GM21528 (cell line): ENCODE data around the gene CLIC3.

Experiments
- ATAC-seq: cut with Tn5 transposase; IDR thresholded peaks from one replicate; pipeline ENCODE4 v1.9.1; 2021; ENCODE audit warnings: mild to moderate bottlenecking, moderate library complexity; ENCODE audit not compliant: unreplicated experiment, low FRiP score

Gene CLIC3

DNA sequence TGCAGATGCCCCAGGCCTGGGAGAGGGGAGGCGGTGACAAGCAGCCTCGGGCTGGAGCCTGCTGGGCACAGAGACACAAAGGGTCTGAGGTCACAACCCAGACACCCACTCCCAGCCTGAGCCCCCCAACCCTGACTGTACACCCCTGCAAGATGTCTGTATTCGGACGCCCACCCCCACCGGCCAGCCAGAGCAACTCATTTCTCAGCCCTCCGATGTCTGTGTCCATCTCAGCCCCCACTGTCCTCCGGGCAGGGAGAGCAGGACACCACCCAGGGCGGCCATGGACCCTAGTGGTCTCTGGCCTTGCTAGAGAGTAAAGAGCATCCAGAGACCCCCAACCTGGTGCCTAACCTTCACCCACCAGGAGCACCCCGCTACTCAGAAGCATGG, 40.4 kb downstream of the CLIC3 start:
- no peak for ATAC-seq

DNA sequence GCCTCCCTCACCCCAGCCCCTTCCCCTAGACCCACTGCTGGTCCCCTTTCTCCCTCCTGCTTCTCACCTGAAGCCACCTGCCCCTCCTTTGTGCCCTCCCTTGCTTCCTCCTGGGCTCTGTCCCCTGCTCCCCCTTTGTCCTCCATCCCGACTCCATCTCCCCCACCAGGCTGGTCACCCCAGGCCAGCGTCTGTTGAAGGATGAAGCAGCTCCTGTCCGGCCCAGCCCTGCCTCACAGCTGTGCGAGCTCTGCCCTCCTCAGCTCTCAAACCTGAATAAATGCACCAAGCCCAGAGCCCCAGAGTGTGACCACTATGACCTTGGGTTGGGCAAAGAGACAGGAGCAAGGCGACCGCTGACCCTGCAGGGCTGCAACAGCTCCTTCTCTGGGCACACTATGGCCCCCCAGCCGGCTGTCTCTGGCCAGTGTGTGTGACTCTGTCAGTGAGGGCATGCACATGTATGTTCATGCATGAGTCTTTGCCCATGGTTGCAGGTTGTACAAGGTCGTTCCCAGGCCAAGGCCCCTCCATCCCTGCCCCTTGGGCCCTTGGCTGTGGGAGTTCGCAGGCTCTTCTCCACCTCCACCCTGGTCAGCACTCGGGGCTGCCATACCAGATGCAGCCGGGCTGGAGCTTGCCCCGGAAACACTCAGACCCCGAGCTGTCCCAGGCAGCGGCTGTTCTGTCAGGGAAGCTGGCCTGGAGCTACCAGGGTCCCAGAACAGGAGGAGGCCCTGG, 41.0 kb downstream of the CLIC3 start:
- no peak for ATAC-seq

DNA sequence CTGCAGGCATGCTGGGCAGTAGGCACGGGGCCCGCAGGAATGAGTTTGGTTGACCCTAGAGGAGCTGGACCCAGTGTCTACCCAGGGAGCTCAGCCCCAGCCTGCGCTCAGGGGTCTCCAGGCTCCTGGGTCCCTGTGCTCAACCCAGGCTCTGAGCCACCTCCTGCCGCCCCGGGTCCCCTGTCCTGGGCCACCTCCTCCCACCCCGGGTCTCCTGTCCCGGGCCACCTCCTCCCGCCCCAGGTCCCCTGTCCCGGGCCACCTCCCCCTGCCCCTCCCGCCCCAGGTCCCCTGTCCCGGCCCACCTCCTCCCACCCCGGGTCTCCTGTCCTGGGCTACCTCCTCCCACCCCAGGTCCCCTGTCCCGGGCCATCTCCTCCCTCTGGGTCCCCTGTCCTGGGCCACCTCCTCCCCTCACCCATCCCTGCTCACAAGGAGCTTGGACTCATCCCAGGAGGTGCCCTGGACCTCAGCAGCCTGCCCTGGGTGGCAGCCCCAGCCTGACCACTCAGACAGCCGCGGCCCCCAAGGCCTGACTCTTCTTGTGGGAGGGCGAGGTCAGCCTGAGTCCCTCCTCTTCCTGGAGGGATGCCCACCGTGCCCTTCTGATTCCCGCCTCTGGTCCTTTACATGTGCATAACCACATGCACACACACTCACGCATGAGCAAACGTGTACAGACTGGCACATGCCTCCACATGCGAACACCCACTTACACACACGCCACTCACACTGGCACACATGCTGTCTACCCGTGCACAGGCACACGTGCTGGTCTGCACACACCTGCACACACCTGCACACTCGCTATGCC, 41.9 kb downstream of the CLIC3 start:
- ATAC-seq = no peak

DNA sequence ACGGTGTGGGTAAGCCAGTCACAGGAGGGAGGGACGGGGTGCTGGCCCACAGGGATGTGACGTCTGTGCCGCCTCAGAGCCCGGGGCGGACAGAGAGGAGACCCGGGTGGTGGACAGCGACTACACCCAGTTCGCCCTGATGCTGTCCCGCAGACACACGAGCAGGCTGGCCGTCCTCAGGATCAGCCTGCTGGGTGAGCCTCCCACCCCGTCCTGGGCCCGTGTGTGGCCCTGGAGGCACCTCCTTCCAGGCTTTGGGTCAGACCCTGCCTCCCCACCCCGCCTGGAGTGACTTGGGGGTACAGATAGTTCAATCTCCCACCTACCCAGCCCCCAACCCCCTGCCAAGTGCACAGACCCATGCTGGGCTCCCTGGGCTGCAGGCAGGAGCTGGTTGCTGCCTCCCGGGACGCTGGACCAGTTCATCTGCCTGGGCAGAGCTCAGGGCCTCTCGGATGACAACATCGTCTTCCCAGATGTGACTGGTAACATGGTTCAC, 42.5 kb downstream of the CLIC3 start:
- no peak for ATAC-seq

DNA sequence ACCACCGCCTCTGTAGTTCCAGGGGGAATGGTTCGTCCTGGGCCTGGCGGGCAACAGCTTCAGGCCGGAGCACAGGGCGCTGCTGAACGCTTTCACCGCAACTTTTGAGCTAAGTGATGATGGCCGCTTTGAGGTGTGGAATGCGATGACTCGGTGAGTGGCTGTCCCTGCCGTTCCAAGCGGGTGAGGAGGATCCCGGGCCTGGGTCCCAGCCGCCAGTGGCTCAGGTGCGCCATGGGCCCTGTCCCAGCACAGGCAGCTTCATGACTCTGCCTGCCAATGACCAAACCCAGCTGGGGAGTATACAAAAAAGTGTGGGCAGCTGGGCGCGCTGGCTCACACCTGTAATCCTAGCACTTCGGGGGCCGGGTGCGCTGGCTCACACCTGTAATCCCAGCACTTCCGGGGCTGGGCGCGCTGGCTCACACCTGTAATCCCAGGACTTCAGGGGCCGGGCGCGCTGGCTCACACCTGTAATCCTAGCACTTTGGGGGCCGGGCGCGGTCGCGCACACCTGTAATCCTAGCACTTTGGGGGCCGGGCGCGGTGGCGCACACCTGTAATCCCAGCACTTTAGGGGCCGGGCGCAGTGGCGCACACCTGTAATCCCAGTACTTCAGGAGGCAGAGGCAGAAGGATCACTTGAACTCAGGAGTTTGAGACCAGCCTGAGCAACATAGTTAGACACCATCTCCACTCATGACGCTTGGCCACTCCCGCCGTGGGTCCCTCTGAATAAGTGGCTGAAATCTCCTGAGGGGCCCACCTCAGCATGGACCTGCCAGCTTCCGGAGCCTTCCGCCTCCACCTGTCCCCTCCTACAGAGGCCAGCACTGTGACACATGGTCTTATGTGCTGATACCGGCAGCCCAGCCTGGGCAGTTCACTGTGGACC, 43.2 kb downstream of the CLIC3 start:
- ATAC-seq = no peak

DNA sequence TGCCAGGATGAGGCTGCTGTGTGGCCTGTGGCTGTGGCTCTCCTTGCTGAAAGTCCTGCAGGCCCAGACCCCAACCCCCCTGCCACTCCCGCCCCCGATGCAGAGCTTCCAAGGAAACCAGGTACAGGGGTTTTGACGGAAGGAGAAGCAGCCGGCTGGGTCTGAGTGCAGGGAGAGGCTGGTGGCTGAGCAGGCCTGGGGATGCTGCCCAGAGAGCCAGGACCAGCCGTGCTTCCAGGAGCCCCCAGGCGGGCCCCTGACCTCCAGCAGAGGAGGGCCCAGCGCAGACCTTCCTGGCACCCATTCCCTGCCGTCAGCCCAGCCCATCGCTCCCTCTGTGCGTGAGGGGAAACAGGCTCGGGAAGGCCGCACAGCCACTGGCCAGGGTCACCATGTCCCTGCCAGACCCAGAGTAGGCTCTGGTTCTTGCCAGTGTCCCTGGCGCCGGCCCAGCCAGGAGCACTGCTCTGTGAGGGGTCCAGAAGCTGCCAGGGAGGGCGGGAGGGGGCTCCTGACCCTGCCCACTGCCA, 44.0 kb downstream of the CLIC3 start:
- ATAC-seq = no peak

DNA sequence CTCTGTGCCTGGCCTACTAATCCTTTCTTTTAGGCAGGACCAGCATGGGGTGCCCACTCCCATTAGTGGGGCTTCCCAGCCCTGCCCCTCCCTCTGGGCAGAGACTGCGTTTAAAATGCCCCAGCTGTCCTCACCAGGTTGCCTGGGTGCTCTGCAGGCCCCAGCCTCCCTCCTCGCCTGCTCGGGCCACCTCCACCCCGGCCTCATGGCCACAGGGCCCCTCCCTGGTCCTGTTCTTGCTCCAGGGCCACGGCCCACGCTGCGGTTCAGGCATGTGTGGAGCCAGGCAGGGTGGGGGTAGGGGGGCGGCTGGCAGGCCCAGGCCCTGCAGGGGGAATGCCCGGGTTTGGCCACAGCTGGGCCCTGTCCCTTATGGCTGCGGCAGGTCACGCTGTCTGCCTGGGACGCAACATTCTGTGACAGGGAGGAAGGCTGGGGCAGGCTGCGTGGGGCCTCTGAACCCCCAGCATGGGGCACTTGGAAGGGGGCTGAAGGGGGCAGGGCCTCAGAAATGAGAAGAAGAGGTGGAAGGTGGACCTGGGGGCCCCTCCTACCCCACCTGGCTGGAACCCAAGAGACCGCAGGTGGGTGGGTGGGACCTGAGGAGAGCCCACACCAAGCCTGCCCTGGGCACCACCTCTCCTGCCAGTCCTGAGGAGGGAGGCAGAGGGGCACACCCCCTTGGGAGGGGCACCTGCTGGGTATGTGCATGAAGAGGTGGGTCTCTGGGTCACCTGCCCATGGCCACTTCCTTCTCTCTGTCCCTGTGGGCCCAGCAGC, 44.6 kb downstream of the CLIC3 start, which contains the start of gene LCN12:
TSS of gene LCN12 (plus strand) at position 733 of the 780 bp plus-strand sequence. CDS start 55 bp downstream, outside the sequence.
- no peak for ATAC-seq

DNA sequence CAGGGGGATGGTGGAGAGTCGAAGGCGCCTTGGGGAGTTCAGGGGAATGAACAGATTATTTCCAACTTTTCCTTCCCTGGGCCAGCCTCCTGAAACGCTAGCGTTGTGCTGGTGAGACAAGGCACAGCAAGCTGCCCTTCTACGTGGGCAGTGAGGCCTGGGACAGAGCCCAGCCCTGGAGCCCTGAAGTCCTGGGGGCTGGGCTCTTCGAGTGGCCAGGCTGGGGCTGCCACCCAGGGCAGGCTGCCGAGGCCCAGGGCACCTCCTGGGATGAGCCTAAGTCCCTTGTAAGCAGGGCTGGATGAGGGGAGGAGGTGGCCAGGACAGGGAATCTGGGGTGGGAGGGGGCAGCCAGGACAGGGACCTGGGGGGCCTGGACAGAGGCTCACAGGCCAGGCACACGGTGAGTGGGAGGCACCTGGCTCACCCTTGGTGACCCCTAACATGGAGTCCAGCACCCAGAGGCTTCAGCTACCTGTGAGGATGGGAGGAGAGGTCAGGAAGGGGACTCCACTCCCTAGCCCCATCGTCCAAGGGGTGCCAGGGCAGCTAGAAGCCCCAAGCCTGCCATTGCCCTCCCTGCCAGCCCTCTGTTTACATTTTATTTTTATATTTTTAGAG, 45.6 kb downstream of the CLIC3 start:
- no peak for ATAC-seq

DNA sequence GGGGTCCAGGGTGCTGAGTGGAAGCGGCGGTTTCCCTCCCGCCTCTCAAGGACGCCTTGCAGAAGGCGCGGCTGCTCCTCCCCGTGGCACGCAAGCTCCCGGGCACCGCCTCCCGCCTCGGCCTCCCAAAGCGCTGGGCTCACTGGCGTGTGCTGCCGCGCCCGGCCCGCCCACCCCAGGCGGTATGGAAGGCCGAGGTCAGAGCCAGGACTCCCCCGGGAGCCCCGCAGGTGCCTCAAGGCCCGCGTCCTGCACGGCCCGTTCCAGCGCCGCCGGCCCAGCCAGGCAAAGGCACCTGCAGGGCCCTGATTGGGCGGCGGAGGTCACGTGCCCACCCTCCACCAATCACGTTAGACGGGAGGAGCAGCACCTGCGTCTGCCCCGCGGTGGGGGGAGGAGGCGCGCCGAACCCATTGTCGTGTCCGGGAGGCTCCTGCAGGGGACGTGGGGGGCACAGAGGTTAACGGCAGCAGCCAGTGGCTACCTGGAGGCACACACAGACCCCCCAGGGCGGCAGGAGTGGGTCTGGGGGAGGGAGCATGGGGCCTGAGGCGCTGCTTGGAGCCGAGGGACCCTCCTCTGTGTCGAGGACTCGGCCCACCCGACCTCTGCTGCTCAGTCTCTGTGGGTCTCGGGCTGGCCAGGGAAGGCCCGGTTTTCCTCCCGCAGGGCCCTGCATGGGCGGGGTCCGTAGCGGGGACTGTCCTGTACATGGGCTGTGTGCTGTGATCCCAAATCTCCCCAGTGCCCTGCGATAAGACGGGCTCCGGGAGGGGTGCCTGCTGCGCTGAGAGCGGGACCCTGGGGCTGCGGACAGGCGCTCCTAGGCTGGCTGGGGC, 46.3 kb downstream of the CLIC3 start:
- peak; percentile 66 for ATAC-seq

DNA sequence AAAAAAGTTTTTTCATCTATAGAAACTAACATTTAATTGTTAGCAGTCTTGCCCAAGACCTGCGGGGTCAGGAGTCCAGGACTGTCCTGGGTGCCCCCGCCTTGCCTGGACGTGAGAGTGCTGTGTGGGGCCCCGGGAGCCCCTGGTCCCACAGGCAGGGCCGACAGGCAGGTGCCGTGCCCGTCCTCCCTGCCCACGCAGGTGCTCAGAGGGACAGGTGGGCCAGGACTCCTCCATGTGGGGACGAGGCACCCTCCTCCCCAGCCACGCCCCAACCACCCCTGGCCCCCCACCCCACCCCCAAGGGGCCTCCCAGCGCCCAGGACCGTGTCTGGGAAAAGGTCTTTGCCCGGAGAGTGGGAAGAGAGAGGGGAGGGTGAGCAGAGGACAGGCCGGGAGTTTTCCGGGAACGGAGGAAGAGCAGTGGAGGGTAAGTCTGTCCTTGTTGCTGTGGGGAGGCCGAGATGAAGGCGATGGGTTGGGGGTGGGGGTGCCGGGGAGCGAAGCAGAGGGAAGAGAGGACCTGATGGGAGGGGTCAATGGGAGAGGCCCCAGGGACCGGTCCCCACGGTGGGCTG, 47.0 kb downstream of the CLIC3 start:
- ATAC-seq = no peak

DNA sequence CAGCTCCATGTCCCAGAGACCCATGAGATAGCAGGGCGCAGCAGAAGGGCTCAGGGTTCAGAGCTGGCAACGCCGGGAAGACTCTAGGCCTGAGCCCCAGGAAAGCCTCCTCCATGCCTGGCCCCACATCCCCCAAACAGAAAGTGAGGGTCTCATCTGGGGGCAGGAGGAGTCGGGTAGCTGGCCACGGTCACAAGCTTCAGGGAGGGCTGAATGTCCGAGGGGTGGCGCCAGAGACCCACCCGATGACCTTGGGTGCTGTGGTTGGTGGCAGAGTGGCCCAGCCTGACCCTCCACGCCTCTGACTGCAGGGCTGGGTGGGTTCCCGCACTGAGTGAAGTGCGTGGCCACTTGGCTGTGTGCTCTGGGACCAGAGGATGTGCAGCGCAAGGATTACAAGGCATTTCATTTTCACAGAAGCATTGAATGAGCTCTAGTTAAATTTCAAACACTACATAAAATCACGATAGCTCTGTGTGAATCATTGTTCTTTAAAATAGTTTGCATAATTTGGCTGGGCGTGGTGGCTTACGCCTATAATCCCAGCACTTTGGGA, 48.3 kb downstream of the CLIC3 start:
- no peak for ATAC-seq

DNA sequence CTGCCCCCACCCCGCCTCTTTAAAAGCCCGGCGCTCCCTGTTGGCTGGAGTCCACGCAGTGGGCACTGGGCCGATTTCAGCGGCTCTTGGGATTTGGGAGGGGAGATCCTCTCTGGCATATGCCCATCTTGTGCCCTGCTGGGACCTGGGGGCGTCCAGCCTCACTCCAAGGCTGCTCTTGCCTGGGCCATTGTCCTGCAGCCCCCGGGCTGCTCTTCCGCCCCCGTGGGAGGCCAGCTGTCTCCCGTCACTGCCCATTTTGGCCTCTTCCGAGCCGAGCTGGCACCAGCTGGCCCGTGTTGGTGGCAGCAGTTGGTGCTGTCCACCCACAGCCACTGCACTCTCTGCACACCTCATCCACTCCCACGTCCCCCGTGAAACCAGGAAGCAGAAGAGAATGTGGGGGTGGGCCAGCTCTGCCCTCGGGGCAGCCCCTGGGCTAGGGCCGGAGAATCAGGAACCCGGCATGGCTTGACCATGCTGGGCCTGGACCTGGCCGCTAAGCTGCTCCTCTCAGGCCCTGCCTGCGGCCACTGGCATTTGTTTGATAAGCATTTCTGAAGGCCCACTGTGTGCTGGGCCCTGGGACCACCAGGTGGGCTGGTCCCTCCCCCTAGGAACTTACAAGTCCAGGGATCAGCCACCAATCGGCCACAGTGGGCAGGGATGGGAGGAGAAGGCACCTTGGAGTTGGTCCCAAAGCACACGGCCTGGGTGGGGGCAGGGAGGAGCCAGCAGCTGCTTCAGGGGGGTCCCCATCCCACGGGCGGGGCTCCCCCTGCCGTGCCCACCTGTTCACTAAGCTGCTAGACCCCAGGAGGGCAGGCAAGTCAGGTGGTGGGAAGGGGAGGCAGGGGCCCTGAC, 49.1 kb downstream of the CLIC3 start:
- no peak for ATAC-seq

DNA sequence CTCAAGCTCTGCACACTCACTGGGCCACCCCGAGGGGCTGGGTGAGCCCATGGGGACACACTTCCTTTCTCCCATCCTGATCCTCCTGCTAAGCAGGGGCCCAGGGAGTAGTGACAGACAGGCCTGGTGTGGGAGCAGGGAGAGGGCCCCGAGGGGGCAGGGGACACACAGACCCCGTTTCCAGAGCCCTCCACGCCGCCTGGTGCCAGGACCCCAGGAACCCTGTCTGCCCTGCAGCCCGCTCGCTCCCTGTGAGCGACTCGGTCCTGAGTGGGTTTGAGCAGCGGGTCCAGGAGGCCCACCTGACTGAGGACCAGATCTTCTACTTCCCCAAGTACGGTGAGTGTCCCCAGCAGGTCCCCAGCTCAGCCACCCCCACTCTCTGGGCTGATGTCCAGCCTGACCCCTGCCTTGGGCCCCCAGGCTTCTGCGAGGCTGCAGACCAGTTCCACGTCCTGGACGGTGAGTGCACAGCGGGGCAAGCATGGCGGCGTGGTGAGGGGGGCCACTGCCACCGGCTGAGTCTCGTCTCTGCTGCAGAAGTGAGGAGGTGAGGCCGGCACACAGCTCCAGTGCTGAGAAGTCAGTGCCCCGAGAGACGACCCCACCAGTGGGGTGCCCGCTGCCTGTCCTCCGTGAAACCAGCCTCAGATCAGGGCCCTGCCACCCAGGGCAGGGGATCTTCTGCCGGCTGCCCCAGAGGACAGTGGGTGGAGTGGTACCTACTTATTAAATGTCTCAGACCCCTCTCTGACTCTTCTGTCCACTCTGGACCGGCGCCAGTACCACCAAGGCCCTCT, 49.9 kb downstream of the CLIC3 start:
- no peak for ATAC-seq

DNA sequence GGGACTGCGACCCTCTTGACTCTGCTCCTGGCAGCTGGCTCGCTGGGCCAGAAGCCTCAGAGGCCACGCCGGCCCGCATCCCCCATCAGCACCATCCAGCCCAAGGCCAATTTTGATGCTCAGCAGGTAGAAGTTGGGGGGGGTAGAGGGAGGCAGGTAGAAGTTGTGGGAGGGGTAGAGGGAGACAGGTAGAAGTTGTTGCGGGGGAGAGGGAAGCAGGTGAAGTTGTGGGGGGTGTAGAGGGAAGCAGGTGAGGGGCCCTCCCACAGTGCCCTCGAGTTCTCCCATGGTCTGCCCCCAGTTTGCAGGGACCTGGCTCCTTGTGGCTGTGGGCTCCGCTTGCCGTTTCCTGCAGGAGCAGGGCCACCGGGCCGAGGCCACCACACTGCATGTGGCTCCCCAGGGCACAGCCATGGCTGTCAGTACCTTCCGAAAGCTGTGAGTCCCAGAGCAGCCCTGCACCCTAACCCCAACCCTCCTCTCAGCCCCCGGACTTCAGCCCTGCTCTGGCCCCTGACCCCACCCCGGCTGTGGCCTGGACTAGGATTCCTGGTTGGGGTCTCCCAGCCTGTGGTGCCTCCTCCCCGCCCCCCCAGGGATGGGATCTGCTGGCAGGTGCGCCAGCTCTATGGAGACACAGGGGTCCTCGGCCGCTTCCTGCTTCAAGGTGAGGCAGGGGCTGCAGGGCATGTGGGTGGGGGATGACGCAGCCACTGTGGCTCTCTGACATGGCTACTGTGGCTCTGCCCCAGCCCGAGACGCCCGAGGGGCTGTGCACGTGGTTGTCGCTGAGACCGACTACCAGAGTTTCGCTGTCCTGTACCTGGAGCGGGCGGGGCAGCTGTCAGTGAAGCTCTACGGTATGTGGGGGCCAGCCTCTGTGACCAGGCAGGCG, 50.8 kb downstream of the CLIC3 start:
- ATAC-seq = no peak
